Measurements from ENCODE around the gene GRM7.

- no peak for TF ChIP-seq EZH2 (IDR thresholded peaks at IDR 0.05; ENCODE audit: borderline replicate concordance, insufficient read depth, low read length, poor library complexity, severe bottlenecking)
- no peak for TF ChIP-seq POLR2AphosphoS5 (IDR thresholded peaks at IDR 0.05)
- no peak for TF ChIP-seq CTCF (IDR thresholded peaks at IDR 0.05; ENCODE audit: poor library complexity, severe bottlenecking)
- no peak for TF ChIP-seq EP300 (conservative IDR thresholded peaks at IDR 0.05; ENCODE audit: poor library complexity, severe bottlenecking)
- TF ChIP-seq RAD21 (conservative IDR thresholded peaks at IDR 0.05), result no peak
- no peak for TF ChIP-seq TAF1 (IDR thresholded peaks at IDR 0.05; ENCODE audit: low read depth)
These were observed 251.7 kb downstream of the GRM7 start for GRCh38 chr3:7112523-7113056.
